Measurements from ENCODE around the gene NHS. TPM values are rescaled to one million over a fixed set of nuclear protein-coding genes. Genes with fewer than 3 reads are reported as not detected.

NHS gene
- total RNA-seq, 4 donors from 2014 or later: 6.9 to 16.9 (median 9.9) TPM

- WGBS, 2 donors: 94 to 96% methylated on average over 3 of the region's 3 CpGs
- H3K36me3 ChIP-seq: no peaks in the 10 kb centered on the region
- no peak for TF ChIP-seq CTCF (IDR thresholded peaks at IDR 0.05)
- no peak for TF ChIP-seq POLR2A (IDR thresholded peaks at IDR 0.05)
- intact Hi-C loops (cut with DNase I): loop anchor here (10.0 kb wide), 1 partner anchor 340 kb away; no protein-coding TSS in a partner anchor
- no peak overlapping the region for H3K4me3 ChIP-seq (replicated peaks in 1 of 3)
- no peak for DNase-seq
- no peaks in the 10 kb centered on the region for H3K4me1 ChIP-seq
- H3K27me3 ChIP-seq: no peaks in the 10 kb centered on the region
- no peak overlapping the region for H3K27ac ChIP-seq
- H3K9me3 ChIP-seq: no peaks in the 10 kb centered on the region
Measured at GRCh38 chrX:17585006-17585405, 210.0 kb downstream of the NHS start.

- intact Hi-C loops (cut with DNase I): loop anchor here (10.0 kb wide), 1 partner anchor 343 kb away; no protein-coding TSS in a partner anchor
- H3K36me3 ChIP-seq: no peaks in the 10 kb centered on the region
- WGBS, 2 donors: 93 to 94% methylated on average over 6 of the region's 6 CpGs
Measured at GRCh38 chrX:17587366-17587765, 212.4 kb downstream of the NHS start.

GRCh38 chrX:17588303-17588702, 213.3 kb downstream of the NHS start:
- H3K27ac ChIP-seq: no peak overlapping the region
- intact Hi-C loops (cut with DNase I): loop anchor here (10.0 kb wide), 1 partner anchor 344 kb away; no protein-coding TSS in a partner anchor
- 92 to 97% methylated on average over 3 of the region's 3 CpGs for WGBS, 2 donors
- H3K27me3 ChIP-seq: no peaks in the 10 kb centered on the region
- no peak for DNase-seq
- TF ChIP-seq CTCF (IDR thresholded peaks at IDR 0.05): no peak
- no peak for TF ChIP-seq POLR2A (IDR thresholded peaks at IDR 0.05)
- H3K9me3 ChIP-seq: no peaks in the 10 kb centered on the region
- H3K36me3 ChIP-seq: no peaks in the 10 kb centered on the region
- H3K4me3 ChIP-seq (replicated peaks in 1 of 3): no peak overlapping the region
- peaks cover 4 to 10% of the 10 kb centered on the region in 2 donors for H3K4me1 ChIP-seq

More at GRCh38 chrX:17587366-17587765, 212.4 kb downstream of the NHS start:
- Histone ChIP-seq H3K27ac (no peak overlapping the region), H3K4me3 (replicated peaks in 1 of 3) (no peak overlapping the region), H3K27me3 (no peaks in the 10 kb centered on the region), H3K9me3 (no peaks in the 10 kb centered on the region), H3K4me1 (peaks cover 0 to under 1% of the 10 kb centered on the region in 2 donors)
- DNase-seq: no peak
- no peak for TF ChIP-seq CTCF (IDR thresholded peaks at IDR 0.05)
- no peak for TF ChIP-seq POLR2A (IDR thresholded peaks at IDR 0.05)

GRCh38 chrX:17590892-17591740, 216.1 kb downstream of the NHS start:
- Histone ChIP-seq H3K4me3 (replicated peaks in 1 of 3) (no peak overlapping the region), H3K27me3 (no peaks in the 10 kb centered on the region), H3K27ac (peak overlapping the region in 2 of 3 donors; percentile 38 to 44), H3K9me3 (no peaks in the 10 kb centered on the region), H3K4me1 (peaks cover 4 to 10% of the 10 kb centered on the region in 2 donors), H3K36me3 (no peaks in the 10 kb centered on the region)
- WGBS, 2 donors: 48 to 51% methylated on average over 7 to 8 of the region's 9 CpGs
- intact Hi-C loops (cut with DNase I): no loop called here
- TF ChIP-seq POLR2A (IDR thresholded peaks at IDR 0.05) (no peak), CTCF (IDR thresholded peaks at IDR 0.05) (peak in 5 of 6 experiments; percentile 25 to 70 (median 63))
- DNase-seq: peak; percentile 66

- WGBS, 2 donors: 60 to 69% methylated on average over 4 of the region's 4 CpGs
- peak overlapping the region; percentile 38 to 68 (median 56) for H3K27ac ChIP-seq
- no peaks in the 10 kb centered on the region for H3K27me3 ChIP-seq
- peaks cover 4 to 10% of the 10 kb centered on the region in 2 donors for H3K4me1 ChIP-seq
- intact Hi-C loops (cut with DNase I): no loop called here
- no peaks in the 10 kb centered on the region for H3K36me3 ChIP-seq
- no peak for DNase-seq
- TF ChIP-seq POLR2A (IDR thresholded peaks at IDR 0.05) (no peak), CTCF (IDR thresholded peaks at IDR 0.05) (no peak)
- no peak overlapping the region for H3K4me3 ChIP-seq (replicated peaks in 1 of 3)
- no peaks in the 10 kb centered on the region for H3K9me3 ChIP-seq
Measured at GRCh38 chrX:17591741-17592110, 216.7 kb downstream of the NHS start.

Measured in thyroid gland (tissue), 4 donors.